Stimulated activated CD4-positive, alpha-beta T cell treated with anti-CD3 and anti-CD28 coated beads, Interleukin-12 subunit alpha, Interleukin-12 subunit beta, amount 100 ng/mL, for 4 hours (primary cell): ENCODE data around the gene CATSPER1.
"Not testable (repeated sequence)": the region's sequence is repeated elsewhere in the genome, so short reads cannot be mapped to it uniquely, and the experiment has no call there.

Source experiments
- DNase-seq: peaks from one replicate; pipeline ENCODE4 v3.0.0-alpha.2; 2020

The CATSPER1 gene

GRCh38 chr11:66051766-66052663 lies 25.7 kb upstream of the CATSPER1 start, which contains the start of gene SF3B2:
Gene SF3B2, plus strand, starts transcription at chr11:66052364. Its CDS starts 21 bp downstream, at chr11:66052385.
- peak; percentile 94 for DNase-seq

DNA sequence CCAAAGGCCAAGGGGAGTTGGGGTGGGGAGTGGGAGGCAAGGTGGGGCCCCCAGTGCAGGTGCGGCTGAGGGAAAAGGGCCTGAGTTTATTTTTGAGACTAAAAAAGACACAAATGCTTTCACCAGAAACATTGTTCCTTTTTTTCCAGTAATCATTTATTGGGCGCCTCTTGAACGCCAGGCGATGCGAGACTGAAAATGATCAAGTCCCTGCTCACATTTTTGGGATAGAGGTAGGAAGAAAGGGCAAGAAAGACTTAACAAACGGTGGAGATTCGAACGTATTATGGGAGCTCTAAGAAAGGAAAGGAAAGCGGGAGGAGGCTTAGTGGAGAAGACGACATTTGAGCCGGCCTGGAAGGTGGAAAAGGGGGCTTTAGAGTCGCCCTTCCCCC lies 25.1 kb upstream of the CATSPER1 start:
- DNase-seq = no peak

DNA sequence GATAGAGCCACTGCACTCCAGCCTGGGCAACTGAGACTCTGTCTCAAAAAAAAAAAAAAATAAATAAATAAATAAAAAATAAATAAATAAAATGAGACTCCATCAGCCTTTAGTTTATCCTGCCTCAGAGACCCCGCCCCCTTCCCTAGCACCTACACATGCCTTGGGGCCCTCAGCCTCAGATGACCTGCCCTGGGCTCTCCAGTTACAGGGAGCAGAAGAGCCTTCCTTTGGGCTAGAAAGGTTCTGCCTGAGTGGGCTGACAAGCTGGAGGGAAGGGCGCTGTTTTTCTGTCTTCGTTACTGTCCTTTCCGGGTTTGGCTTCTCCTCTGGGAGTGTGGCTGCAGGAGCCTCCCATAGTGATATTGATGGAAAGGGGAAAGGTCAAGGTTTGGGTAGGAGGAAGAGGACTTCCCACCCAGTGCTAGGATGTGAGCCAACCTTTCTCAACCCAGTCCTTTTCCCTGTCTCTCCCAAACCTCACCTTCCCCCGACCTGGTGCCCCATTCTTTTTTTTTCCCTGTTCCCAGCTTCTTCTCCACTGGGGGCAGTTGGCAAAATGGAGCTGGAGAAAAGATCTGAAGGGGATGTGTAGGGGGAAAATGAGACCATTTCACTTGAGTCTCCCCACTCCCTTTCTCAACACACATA lies 24.4 kb upstream of the CATSPER1 start:
- no peak for DNase-seq

- no peak for DNase-seq
Observed at GRCh38 chr11:66048547-66049323, 22.5 kb upstream of the CATSPER1 start, which contains the start of gene GAL3ST3. Gene GAL3ST3, minus strand, starts transcription at chr11:66049161. Its CDS starts 3,746 bp downstream, at chr11:66045415.

DNA sequence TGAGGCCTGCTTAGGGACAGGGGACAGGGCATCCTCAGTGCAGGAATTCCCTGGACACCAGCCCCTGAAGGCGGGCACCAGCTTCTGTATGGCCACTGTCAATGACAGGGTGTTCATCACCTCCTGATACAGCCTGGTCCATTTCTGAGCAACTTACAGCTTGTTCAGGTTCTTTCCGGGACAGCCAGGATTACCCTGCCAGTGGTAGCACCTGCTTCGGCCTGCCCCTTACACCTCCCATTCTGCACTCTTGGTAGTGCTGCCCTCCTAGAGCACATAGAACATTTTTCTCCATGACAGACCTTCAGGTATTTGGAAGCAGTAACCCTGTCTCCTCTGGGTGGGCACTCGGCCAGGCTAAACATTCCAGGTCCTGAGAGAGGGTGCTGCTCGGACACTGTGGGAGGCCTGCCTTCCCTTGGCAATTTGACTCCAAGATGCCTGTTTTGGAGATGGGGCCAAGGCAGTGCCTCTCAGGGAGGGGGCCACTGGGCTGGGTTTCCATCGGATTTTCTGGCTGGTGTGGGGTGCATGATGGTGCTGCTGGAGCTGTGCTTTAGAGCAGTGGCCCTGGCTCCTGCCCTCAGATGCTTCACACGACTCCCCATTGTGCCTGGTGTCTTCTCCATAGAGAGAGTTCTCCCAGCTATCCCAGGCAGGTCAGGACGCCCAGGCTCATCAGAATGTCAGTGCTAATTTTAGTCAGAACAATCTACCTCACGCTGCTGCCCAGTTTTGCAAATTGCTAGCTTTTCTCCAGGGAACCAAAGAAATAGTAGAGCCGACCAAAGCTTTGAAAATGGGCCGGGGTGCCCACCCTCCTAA lies 21.5 kb upstream of the CATSPER1 start:
- no peak for DNase-seq

DNA sequence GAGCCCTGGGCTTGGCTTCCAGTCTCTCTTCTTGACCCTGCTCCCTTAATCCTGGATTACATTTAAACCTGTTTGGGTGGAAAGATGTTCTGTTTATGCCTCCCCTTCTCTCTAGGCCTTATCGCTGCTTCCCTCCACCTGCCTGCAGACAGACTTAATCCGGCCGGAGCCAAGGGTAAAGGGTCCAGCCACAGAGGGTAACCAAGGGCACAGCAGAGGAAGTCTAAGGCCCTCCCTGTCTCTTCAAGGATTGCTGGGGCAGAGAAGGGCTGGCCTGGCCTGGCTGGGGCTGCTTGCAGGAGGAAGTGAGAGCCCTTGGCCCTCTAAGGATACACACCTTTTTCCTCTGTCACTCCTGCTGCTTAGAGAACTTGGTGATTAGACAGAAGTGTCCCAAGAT lies 20.6 kb upstream of the CATSPER1 start:
- no peak for DNase-seq

DNA sequence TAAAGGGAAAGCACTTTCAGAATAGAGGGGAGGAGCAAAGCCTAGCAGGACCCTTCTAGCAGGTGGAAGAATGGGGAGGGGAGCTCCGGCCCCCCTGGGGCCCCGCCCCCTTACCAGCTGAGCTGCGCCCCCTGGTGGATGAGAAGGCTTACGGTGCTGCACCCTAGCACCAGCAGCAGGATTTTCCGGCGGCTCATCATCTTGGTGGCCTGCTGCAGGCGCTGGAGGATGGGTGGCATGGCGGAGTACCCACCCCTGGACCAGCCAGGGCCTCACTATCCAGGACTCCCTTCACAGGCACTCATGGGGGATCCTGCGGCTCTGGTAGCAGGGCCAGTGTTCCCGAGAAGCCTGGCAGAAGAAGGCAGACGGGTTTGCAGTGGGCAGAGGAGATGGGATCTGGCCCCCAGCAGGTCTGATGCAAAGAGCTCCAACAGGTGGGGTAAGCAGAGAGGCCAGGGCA lies 18.9 kb upstream of the CATSPER1 start:
- peak; percentile 79 for DNase-seq

DNA sequence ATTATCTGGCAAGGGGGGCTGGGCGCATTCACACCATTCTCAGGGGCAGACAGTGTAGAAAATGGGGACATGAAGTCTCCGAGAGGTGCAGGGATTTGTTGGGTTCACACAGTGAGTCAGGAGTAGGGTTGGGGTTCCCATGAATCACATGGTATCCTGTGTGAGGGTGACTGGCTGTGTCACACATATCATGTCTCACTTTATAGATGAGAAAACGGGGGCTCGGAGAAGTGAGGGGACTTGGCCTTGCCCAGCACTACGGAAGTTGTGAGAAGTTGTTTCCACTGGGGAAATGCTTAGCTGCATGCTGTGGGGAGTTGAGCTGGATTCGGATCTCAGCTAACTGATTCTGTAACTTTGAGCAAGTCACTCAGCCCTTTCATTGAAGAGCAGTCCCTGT lies 18.5 kb upstream of the CATSPER1 start:
- DNase-seq = no peak

GRCh38 chr11:66042996-66043906 lies 17.0 kb upstream of the CATSPER1 start:
- DNase-seq = no peak

DNA sequence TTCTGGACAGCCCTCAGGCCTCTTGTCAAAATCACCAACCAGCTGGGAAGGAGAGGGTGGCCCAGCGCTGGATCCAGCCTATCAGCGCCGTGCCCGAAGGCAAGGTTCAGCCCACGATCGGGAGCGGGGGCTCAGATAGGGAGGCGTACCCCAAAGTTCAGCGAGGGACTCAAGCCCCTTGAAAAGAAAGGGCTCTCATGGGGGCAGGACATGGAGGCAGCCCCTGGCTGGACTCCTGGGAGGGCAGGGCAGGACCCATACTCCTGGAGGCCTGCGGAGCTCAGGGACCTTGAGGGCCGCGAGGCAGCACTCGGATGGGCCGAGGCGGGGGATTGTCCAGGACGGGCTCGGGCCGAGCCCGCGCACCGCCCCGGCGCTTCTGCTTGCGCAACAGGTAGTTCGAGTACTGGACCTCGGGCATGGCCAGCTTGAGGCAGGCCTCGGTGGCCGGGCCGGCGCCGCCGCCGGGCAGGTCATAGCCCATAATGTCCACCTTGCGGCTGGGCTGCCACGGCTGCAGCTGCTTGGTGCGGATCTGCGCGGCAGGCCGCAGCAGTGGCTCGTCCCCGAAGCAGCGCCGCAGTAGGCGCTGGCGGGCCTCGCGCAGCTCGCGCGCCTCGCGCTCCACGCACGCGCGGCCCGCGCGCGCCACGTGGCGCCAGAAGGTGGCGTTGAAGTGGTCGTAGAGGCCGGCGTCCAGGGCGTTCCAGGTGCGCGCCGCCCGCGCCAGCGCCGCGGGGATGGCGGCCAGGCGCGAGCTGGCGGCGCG lies 16.1 kb upstream of the CATSPER1 start:
- DNase-seq = no peak

DNA sequence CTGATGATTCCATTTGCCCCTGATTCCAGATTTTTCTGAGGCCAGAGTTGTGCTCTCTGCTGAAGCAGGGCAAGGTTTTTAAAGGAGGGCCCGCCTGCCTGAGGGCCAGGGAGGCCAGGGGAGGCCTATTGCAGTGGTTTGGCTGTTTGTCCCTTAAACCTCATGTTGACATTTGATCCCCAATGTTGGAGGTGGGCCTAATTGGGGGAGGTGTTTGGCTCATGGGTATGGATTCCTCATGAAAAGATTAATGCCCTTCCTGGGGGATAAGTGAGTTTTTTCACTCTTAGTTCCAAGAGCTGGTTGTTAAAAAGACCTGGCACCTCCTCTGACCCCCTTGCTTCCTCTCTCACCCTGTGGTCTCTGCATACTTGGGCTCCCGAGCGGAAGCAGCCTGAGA lies 13.5 kb upstream of the CATSPER1 start:
- no peak for DNase-seq

DNA sequence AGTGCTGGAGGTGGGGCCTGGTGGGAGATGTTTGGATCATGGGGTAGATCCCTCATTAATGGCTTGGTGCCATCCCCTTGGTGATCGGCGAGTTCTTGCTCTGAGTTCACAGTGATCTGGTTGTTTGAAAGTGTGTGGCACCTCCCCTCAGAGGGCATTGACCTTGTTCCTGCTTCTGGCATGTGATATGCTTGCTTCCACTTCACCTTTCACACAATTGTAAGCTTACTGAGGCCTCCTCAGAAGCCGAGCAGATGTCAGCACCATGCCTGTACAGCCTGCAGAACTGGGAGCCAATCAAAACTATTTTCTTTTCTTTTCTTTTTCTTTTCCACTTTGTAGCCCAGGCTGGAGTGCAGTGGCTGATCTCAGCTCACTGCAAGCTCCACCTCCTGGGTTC lies 11.0 kb upstream of the CATSPER1 start:
- no peak for DNase-seq

DNA sequence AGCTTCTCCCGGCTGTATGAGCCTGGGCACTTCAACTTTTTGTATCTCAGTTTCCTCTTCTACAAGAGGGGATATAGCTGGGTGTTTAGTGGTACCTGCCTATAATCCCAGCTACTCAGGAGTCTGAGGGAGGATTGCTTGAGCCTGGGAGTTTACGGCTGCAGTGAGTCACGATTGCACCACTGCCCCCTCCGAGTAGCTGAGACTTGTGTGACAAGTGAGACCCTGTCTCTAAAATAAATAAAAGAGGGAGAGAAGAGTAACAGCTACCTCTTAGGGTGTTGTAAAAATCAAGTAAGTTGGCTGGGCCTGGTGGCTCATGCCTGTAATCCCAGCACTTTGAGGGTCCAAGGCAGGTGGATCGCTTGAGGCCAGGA lies 10.0 kb upstream of the CATSPER1 start:
- DNase-seq = no peak

GRCh38 chr11:66035653-66036333 lies 9.5 kb upstream of the CATSPER1 start:
- no peak for DNase-seq

DNA sequence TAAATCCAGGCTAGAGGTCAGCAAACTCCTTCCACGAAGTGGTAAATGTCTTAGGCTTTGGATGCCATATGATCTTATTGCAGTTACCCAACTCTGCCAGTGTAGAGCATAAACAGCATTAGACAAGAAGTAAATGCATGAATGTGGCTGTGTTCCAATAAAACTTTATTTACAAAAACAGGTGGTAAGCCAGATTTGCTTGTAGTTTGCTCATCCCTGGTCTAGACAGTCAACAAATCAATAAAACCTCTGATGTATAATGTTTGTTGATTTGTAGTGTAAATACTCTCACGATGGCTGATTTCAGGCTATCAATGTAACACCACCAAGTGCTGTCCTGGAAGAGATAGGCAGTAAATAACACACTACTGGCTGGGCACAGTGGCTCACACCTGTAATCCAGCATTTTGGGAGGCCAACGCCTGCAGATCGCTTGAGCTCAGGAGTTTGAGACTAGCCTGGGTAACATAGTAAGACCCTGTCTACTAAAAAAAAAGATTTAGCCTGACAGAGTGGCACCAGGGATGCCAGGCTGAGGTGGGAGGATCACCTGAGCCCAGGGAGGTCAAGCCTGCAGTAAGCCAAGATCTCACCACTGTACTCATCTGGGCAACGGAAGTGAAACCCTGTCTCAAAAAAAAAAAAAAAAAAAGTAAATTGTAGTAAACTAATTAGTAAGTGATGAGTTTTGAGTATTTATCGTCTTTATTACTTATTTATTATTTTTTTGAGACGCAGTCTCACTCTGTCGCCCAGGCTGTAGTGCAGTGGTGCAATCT lies 6.9 kb upstream of the CATSPER1 start:
- no peak for DNase-seq

DNA sequence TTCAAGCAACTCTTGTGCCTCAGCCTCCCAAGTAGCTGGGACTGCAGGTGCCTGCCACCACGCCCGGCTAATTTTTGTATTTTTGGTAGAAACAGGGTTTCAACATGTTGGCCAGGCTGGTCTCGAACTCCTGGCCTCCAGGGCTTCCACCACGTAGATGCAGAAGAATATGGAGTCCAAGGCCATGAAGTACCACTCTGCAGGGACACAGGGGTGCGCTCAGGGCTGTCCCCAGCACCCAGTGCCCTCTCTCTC lies 3.2 kb downstream of the CATSPER1 start:
- not testable (repeated sequence) for DNase-seq

DNA sequence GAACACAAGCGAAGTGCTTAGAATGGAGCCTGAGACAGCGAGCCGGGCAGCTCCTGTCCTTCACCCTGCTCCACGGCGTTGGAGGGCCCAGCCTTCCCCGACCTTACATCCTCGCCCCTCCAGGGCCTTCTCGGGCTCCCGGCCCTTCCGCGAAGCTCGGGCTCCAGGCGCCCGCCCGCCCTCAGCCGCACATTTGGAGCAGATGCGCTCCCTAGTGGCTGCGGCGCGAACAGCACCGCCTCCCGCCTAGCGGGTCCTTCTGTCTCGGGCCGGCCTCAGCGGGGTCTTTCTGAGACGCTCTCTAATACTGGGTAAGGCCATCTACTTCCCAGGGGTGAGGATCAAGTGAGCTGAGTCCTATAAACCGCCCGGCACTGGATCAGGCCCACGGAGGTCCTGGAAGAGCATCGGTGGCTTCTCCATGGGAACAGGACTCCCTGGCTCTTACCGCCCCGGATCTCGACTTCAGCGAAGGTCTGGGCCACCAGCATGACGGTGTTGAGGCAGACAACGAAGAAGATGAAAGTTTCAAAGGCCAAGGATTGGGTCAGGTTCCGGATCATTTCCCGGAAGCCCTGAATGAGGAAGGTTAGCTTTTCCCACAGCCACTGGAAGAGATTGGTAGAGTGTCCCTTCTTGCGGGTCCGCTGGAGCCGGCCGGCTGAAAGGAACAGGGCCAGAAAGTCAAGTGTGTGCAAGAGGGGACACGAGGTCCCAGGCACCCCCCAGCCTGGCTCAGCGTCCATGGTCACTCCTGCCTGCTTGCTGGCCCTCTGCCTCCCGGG lies 3.7 kb downstream of the CATSPER1 start:
- DNase-seq = peak; percentile 82

GRCh38 chr11:66020618-66021357 lies 5.5 kb downstream of the CATSPER1 start:
- DNase-seq = no peak
